Subcutaneous abdominal adipose tissue (tissue), 5 donors: Measurements from ENCODE around the gene GPR32.
"Not testable (repeated sequence)": the region's sequence is repeated elsewhere in the genome, so short reads cannot be mapped to it uniquely, and the experiment has no call there.

Experiments used
- H3K27ac ChIP-seq: one replicate; pipeline ENCODE4 v1.7.0; 2013; ENCODE audit warnings: low read depth, mild to moderate bottlenecking, inconsistent platforms, low read length, moderate library complexity
- H3K27me3 ChIP-seq, 5 donors: one replicate each; pipeline ENCODE4 v1.7.0; 2013; ENCODE audit warnings: low read length in 5 of 5, inconsistent platforms in 1 of 5; ENCODE audit not compliant: control insufficient read depth in 5 of 5, insufficient read depth in 4 of 5
- H3K36me3 ChIP-seq, 5 donors: one replicate each; pipeline ENCODE4 v1.7.0; 2013; ENCODE audit warnings: low read length in 5 of 5; ENCODE audit not compliant: control insufficient read depth in 5 of 5, insufficient read depth in 5 of 5
- H3K4me1 ChIP-seq, 5 donors: one replicate each; pipeline ENCODE4 v1.7.0; 2013; ENCODE audit warnings: low read length in 5 of 5, mild to moderate bottlenecking in 3 of 5, moderate library complexity in 1 of 5; ENCODE audit not compliant: control insufficient read depth in 5 of 5, insufficient read depth in 5 of 5
- H3K4me3 ChIP-seq, 5 donors: one replicate each; pipeline ENCODE4 v1.7.0; 2013; ENCODE audit warnings: low read length in 5 of 5, low read depth in 1 of 5
- H3K9ac ChIP-seq, 5 donors: one replicate each; pipeline ENCODE4 v1.7.0; 2013; ENCODE audit warnings: low read length in 5 of 5, mild to moderate bottlenecking in 4 of 5, moderate library complexity in 3 of 5
- H3K9me3 ChIP-seq, 5 donors: one replicate each; pipeline ENCODE4 v1.7.0; 2013; ENCODE audit warnings: low read length in 5 of 5; ENCODE audit not compliant: control insufficient read depth in 5 of 5
- donor health status: healthy.
- donor health status: healthy.
- donor health status: healthy.
- donor health status: healthy.
- donor health status: healthy.

Gene GPR32

DNA sequence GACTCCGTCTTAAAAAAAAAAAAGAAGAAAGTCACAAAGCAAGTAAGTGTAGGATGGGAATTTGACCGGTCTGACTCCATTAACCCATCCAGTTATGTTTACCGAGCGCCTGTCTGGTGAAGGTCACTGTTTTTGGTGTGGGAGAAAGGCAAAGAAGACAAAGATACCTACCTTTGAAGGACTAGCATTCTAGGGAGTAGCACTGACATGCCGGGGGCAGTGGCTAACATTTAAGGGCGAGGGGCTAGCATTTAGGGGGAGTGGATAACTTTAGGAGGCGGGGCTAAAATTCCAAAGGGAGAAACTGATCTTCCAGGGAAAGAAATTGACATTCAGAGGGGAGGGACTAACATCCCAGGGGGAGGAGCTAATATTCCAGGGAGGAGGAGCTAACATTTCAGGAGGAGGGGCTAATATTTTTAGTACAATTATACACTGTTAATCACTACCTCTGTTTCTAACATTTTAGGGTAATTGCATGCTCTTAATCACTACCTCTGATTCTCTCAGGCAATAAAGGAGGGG lies 8.7 kb downstream of the GPR32 start:
- Histone ChIP-seq H3K27me3 (peaks cover 30 to 49% (median 45%) of the 10 kb centered on the region in 5 donors), H3K4me1 (peaks cover 0 to 3% (median 0%) of the 10 kb centered on the region in 5 donors), H3K27ac (no peak overlapping the region), H3K36me3 (no peaks in the 10 kb centered on the region), H3K4me3 (no peak overlapping the region), H3K9me3 (peaks cover 0 to 2% (median 0%) of the 10 kb centered on the region in 5 donors), H3K9ac (no peak overlapping the region)

DNA sequence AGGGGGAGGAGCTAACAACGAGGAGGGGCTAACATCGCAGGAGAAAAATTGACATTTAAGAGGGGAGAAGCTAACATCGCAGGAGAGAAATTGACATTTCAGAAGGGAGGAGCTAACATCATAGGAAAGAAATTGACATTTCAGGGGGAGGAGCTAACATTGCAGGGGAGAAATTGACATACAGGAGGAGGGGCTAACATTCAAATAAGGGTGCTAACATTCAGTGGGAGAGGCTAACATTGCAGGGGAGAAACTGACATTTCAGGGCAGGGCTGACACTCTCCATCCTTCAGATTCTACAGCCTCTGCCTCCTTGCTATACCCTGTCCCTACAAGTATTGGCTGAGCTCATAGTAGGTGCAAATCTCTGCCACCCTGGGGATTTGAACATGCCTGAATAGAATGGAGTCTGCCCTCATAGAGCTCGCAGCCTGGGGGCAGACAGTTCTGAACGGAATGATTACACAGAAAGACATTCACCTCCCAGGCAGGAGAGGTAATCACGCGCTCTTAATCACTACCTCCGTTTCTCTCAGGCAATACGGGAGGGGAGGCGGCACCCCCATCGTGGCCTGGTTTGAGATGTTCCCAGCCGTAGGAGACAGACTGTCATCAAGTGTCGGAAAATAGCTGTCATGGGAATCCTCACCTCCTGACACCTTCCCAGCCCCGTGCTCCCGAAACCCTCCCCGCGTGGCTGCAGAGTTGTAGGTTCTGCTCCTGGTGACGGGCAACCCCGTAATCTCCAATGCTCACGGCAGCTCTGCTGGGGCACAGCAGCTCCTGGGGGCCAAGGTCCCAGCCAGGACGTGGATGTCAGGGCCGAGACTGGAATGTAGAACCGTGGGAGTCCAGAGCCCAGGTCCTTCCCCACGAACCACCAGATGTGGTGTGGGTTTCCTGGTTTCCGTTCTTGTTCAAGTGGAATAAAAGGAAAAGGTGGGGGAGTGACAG lies 9.5 kb downstream of the GPR32 start:
- peaks cover 0 to 2% (median 0%) of the 10 kb centered on the region in 5 donors for H3K9me3 ChIP-seq
- H3K4me3 ChIP-seq: no peak overlapping the region
- H3K27ac ChIP-seq: no peak overlapping the region
- H3K4me1 ChIP-seq: peaks cover 0 to 3% (median 0%) of the 10 kb centered on the region in 5 donors
- no peak overlapping the region for H3K9ac ChIP-seq
- peaks cover 30 to 48% (median 43%) of the 10 kb centered on the region in 5 donors for H3K27me3 ChIP-seq
- H3K36me3 ChIP-seq: no peaks in the 10 kb centered on the region

GRCh38 chr19:50780753-50781435 lies 10.6 kb downstream of the GPR32 start:
- H3K4me1 ChIP-seq: peaks cover 0 to 3% (median 0%) of the 10 kb centered on the region in 5 donors
- H3K27ac ChIP-seq: no peak overlapping the region
- no peak overlapping the region for H3K9ac ChIP-seq
- H3K27me3 ChIP-seq: peaks cover 30 to 51% (median 40%) of the 10 kb centered on the region in 5 donors
- peaks cover 0 to 2% (median 0%) of the 10 kb centered on the region in 5 donors for H3K9me3 ChIP-seq
- no peak overlapping the region for H3K4me3 ChIP-seq
- no peaks in the 10 kb centered on the region for H3K36me3 ChIP-seq

DNA sequence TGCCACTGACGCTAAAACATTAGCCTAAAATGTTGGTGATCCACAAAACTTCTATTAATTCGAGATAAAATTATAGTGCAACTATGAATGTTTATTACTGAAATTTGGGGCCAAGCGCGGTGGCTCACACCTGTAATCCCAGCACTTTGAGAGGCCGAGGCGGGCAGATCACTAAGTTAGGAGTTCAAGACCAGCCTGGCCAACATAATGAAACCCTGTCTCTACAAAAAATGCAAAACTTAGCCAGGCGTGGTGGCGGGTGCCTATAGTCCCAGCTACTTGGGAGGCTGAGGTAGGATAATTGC lies 13.5 kb downstream of the GPR32 start:
- H3K9me3 ChIP-seq, H3K27ac ChIP-seq, H3K9ac ChIP-seq, H3K36me3 ChIP-seq, H3K4me3 ChIP-seq, H3K4me1 ChIP-seq: not testable (repeated sequence)
- peaks cover 22 to 37% (median 28%) of the 10 kb centered on the region in 5 donors for H3K27me3 ChIP-seq

DNA sequence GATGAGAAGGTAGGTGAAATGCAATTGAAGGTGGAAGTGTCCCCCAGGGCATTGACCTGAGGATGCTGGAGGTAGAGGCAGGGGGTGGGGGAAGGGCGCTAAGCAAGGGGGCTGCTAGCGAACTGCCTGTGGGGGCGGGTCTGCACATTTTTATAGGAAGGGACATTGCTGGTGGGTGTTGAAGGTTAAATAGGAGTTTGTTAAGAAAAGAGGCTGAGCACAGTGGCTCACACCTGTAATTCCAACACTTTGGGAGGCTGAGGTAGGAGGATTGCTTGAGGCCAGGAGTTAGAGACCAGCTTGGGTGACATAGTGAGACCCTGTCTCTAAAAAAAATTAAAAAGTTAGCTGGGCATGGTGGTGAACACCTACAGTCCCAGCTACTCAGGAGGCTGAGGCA lies 14.4 kb downstream of the GPR32 start:
- Histone ChIP-seq H3K36me3 (no peaks in the 10 kb centered on the region), H3K4me3 (no peak overlapping the region), H3K27me3 (peaks cover 16 to 28% (median 19%) of the 10 kb centered on the region in 5 donors), H3K4me1 (peaks cover 0 to 3% (median 0%) of the 10 kb centered on the region in 5 donors), H3K9me3 (no peaks in the 10 kb centered on the region), H3K9ac (no peak overlapping the region), H3K27ac (no peak overlapping the region)

DNA sequence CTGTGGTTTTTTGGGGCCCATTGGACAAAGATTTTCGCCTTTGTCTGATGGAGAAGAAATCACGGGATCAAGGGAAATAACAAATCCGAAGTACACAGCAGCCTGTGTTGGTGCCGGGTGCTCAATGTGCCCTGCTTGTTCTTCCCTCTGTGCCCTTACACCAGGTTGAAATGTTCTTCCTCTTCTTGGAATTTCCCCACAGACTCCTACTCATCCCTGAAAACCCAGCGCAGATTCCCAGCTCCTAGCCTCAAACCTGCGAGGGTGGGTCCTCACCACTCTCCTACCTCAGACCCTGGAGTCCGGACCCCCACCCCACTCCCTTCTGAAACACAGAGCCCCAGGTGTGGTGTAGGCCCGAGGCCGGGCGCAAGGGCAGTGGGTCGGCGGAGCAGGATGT lies 15.1 kb downstream of the GPR32 start:
- H3K27ac ChIP-seq: no peak overlapping the region
- H3K9me3 ChIP-seq: no peaks in the 10 kb centered on the region
- H3K4me1 ChIP-seq: peaks cover 0 to 3% (median 0%) of the 10 kb centered on the region in 5 donors
- no peak overlapping the region for H3K9ac ChIP-seq
- peaks cover 10 to 22% (median 13%) of the 10 kb centered on the region in 5 donors for H3K27me3 ChIP-seq
- no peaks in the 10 kb centered on the region for H3K36me3 ChIP-seq
- H3K4me3 ChIP-seq: no peak overlapping the region

- Histone ChIP-seq H3K27ac (no peak within 1 kb of the TSS), H3K4me1 (no peaks in the 10 kb centered on the region), H3K36me3 (peaks cover 0 to 4% (median 0%) of the 10 kb centered on the region in 5 donors), H3K9me3 (no peaks in the 10 kb centered on the region), H3K9ac (no peak within 1 kb of the TSS), H3K27me3 (peaks cover 0 to 14% (median 7%) of the 10 kb centered on the region in 5 donors), H3K4me3 (no peak within 1 kb of the TSS)
Observed at GRCh38 chr19:50790396-50790795, 20.1 kb downstream of the GPR32 start, which contains the start of gene ACP4. Gene ACP4 (plus strand): TSS chr19:50790415. CDS start chr19:50790415, 0 bp downstream.

DNA sequence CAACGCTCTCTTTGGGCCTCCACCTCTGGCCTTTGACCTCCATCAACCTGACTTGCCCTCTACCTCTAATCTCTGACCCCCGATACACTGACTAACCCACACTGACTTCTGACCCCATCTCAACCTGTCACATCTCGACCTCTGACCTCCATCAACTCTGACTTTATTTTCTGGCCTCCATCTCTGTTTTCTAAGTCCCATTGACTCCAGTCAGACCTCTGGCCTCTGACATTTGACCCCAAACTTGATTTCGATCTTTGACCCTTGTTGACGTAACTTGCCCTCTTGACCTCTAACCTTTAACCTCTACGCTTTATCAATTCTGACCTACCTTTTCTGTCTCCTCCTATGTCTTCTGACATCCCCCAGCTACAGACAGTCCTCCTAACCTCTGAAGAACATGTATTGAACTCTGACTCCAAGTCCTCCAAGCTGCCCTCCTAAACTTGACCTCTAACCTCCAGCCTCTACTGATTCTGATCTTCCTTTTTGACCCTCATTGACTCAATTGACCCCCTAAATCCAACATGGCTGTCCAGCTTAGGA lies 20.7 kb downstream of the GPR32 start:
- H3K27me3 ChIP-seq: peaks cover 0 to 11% (median 7%) of the 10 kb centered on the region in 5 donors
- H3K9me3 ChIP-seq: no peaks in the 10 kb centered on the region
- no peaks in the 10 kb centered on the region for H3K4me1 ChIP-seq
- peaks cover 0 to 7% (median 0%) of the 10 kb centered on the region in 5 donors for H3K36me3 ChIP-seq
- no peak overlapping the region for H3K9ac ChIP-seq
- H3K27ac ChIP-seq: no peak overlapping the region
- no peak overlapping the region for H3K4me3 ChIP-seq

DNA sequence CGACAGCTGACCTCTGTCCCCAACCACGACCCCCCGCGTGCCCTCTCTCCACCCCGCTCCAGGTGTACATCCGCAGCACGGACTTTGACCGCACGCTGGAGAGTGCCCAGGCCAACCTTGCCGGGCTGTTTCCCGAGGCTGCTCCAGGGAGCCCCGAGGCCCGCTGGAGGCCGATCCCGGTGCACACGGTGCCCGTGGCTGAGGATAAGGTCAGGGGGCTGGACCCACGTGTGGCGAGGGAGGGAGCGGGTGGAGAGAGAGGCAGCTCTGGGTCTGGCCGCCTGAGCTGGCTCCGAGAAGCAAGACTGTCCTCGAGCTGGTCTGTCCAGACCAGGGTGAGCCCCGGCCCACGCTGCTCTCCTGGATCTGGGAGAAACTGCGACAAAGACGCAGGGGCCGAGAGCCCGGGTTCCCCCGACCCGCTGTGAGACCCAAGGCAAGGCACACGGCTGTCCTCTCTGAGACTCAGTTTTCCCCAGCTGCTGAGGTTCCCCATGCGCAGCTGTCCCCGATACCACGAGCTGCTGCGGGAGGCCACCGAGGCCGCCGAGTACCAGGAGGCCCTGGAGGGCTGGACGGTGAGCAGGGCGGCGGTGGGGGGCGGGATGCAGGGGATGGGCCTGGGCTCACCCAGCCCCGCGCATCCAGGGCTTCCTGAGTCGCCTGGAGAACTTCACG lies 21.5 kb downstream of the GPR32 start:
- Histone ChIP-seq H3K27me3 (peaks cover 0 to 11% (median 7%) of the 10 kb centered on the region in 5 donors), H3K9ac (no peak overlapping the region), H3K36me3 (peaks cover 0 to 13% (median 1%) of the 10 kb centered on the region in 5 donors), H3K27ac (no peak overlapping the region), H3K4me1 (no peaks in the 10 kb centered on the region), H3K9me3 (no peaks in the 10 kb centered on the region), H3K4me3 (no peak overlapping the region)
